ENCODE data around the gene WBP1. TPM values are rescaled to one million over a fixed set of nuclear protein-coding genes. Genes with fewer than 3 reads are reported as not detected.
A peak's percentile ranks its signal among the peaks of the same experiment; 100 is the strongest.
"Not testable (repeated sequence)": the region's sequence is repeated elsewhere in the genome, so short reads cannot be mapped to it uniquely, and the experiment has no call there.

Gene WBP1
- total and polyA plus RNA-seq, 3 experiments from 2014 or later = 31.2 to 37.0 (median 31.6) TPM

GRCh38 chr2:74417763-74418162 lies 40.5 kb upstream of the WBP1 start:
- Mint-ChIP-seq H3K36me3 (peaks cover 0 to 7% (median 2%) of the 10 kb centered on the region in 3 donors), H3K4me1 (peaks cover 9 to 36% (median 16%) of the 10 kb centered on the region in 3 donors), H3K27me3 (peaks cover 7 to 16% of the 10 kb centered on the region in 2 donors), H3K27ac (no peak overlapping the region), H3K9me3 (no peaks in the 10 kb centered on the region), H3K4me3 (no peak overlapping the region)
- no peak overlapping the region for H3K4me3 ChIP-seq (ENCODE audit: low read length)
- ChIA-PET CTCF (interaction anchor here (1.1 kb wide), 1 partner anchor 63 kb away, joined by 3 read pairs; no protein-coding TSS in a partner anchor), POLR2A (no interaction called here)
- no peak for DNase-seq
- peaks cover 23% of the 10 kb centered on the region for H3K4me1 ChIP-seq (ENCODE audit: insufficient read depth, low read length)
- no peaks in the 10 kb centered on the region for H3K36me3 ChIP-seq (ENCODE audit: insufficient read depth, low read length)
- H3K27me3 ChIP-seq (ENCODE audit: insufficient read depth, low read length, poor library complexity, severe bottlenecking) = peaks cover 6% of the 10 kb centered on the region
- H3K9me3 ChIP-seq (ENCODE audit: low read length) = no peaks in the 10 kb centered on the region
- H3K27ac ChIP-seq (ENCODE audit: low read depth, low read length) = no peak overlapping the region

GRCh38 chr2:74418312-74418711 lies 39.9 kb upstream of the WBP1 start:
- CTCF ChIA-PET = interaction anchor here (1.1 to 1.5 kb wide), 3 partner anchors 17 to 62 kb away, joined by 3 read pairs; no protein-coding TSS in a partner anchor
- POLR2A ChIA-PET = interaction anchor here (1.0 kb wide), 1 partner anchor 40 kb away, joined by 3 read pairs; the partner anchor contains the start of gene WBP1
- peaks cover 23% of the 10 kb centered on the region for H3K4me1 ChIP-seq (ENCODE audit: insufficient read depth, low read length)

DNA sequence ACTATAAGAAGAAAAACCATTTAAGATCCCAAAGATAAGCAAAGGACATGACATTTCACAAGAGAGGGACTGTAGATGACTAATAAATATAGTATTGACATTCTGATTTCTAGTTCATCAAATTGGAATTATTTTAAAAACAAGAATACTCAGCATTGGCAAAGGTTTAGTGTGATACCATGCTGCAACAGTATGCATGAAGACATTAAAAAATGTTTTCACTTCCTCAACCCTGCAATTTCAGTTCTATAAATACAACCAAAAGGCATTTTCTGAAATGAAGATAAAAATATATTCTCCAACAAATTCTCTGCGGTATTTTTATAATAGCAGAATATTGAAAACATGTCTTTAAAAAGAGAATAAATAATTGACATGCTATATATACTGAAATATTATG lies 38.9 kb upstream of the WBP1 start:
- peaks cover 6% of the 10 kb centered on the region for H3K27me3 ChIP-seq (ENCODE audit: insufficient read depth, low read length, poor library complexity, severe bottlenecking)
- Mint-ChIP-seq H3K27me3 (peaks cover 0 to 10% of the 10 kb centered on the region in 2 donors), H3K9me3 (no peaks in the 10 kb centered on the region), H3K4me1 (peaks cover 13 to 39% (median 19%) of the 10 kb centered on the region in 3 donors), H3K36me3 (peaks cover 0 to 9% (median 0%) of the 10 kb centered on the region in 3 donors), H3K4me3 (no peak overlapping the region), H3K27ac (peak overlapping the region in 2 of 8 donors; percentile 82 to 88)
- H3K9me3 ChIP-seq (ENCODE audit: low read length) = no peaks in the 10 kb centered on the region
- H3K27ac ChIP-seq (ENCODE audit: low read depth, low read length) = no peak overlapping the region
- no peak overlapping the region for H3K4me3 ChIP-seq (ENCODE audit: low read length)
- DNase-seq = no peak
- H3K4me1 ChIP-seq (ENCODE audit: insufficient read depth, low read length) = peaks cover 23% of the 10 kb centered on the region
- ChIA-PET CTCF (interaction anchor here (1.2 to 1.5 kb wide), 2 partner anchors 18 to 28 kb away, joined by 3 read pairs; no protein-coding TSS in a partner anchor), POLR2A (interaction anchor here (1.0 kb wide), 1 partner anchor 39 kb away, joined by 3 read pairs; the partner anchor contains the start of gene WBP1)
- no peaks in the 10 kb centered on the region for H3K36me3 ChIP-seq (ENCODE audit: insufficient read depth, low read length)

More at GRCh38 chr2:74418312-74418711, 39.9 kb upstream of the WBP1 start:
- H3K4me3 Mint-ChIP-seq = no peak overlapping the region
- Histone ChIP-seq H3K27me3 (ENCODE audit: insufficient read depth, low read length, poor library complexity, severe bottlenecking) (peaks cover 6% of the 10 kb centered on the region), H3K27ac (ENCODE audit: low read depth, low read length) (no peak overlapping the region), H3K9me3 (ENCODE audit: low read length) (no peaks in the 10 kb centered on the region), H3K4me3 (ENCODE audit: low read length) (no peak overlapping the region), H3K36me3 (ENCODE audit: insufficient read depth, low read length) (no peaks in the 10 kb centered on the region)
- H3K9me3 Mint-ChIP-seq = no peaks in the 10 kb centered on the region
- DNase-seq = no peak
- H3K27me3 Mint-ChIP-seq = peaks cover 4 to 13% of the 10 kb centered on the region in 2 donors
- H3K4me1 Mint-ChIP-seq = peaks cover 13 to 39% (median 18%) of the 10 kb centered on the region in 3 donors
- no peak overlapping the region for H3K27ac Mint-ChIP-seq
- H3K36me3 Mint-ChIP-seq = peaks cover 0 to 9% (median under 1%) of the 10 kb centered on the region in 3 donors

GRCh38 chr2:74420006-74420405 lies 38.2 kb upstream of the WBP1 start:
- H3K9me3 ChIP-seq (ENCODE audit: low read length) = no peaks in the 10 kb centered on the region
- Mint-ChIP-seq H3K9me3 (no peaks in the 10 kb centered on the region), H3K4me1 (peaks cover 13 to 39% (median 19%) of the 10 kb centered on the region in 3 donors), H3K27me3 (peaks cover 0 to 10% of the 10 kb centered on the region in 2 donors), H3K27ac (peak overlapping the region; percentile 61 to 88 (median 83)), H3K36me3 (peaks cover 0 to 14% (median 0%) of the 10 kb centered on the region in 3 donors), H3K4me3 (peak overlapping the region; percentile 20 to 72 (median 43))
- ChIA-PET CTCF (interaction anchor here (1.5 to 3.8 kb wide), 2 partner anchors 19 to 29 kb away, joined by 3 to 20 read pairs; no protein-coding TSS in a partner anchor), POLR2A (no interaction called here)
- no peak overlapping the region for H3K27ac ChIP-seq (ENCODE audit: low read depth, low read length)
- peaks cover 23% of the 10 kb centered on the region for H3K4me1 ChIP-seq (ENCODE audit: insufficient read depth, low read length)
- H3K27me3 ChIP-seq (ENCODE audit: insufficient read depth, low read length, poor library complexity, severe bottlenecking) = peaks cover 5% of the 10 kb centered on the region
- no peaks in the 10 kb centered on the region for H3K36me3 ChIP-seq (ENCODE audit: insufficient read depth, low read length)
- DNase-seq = peak in 1 of 5 donors; percentile 38
- H3K4me3 ChIP-seq (ENCODE audit: low read length) = no peak overlapping the region

DNA sequence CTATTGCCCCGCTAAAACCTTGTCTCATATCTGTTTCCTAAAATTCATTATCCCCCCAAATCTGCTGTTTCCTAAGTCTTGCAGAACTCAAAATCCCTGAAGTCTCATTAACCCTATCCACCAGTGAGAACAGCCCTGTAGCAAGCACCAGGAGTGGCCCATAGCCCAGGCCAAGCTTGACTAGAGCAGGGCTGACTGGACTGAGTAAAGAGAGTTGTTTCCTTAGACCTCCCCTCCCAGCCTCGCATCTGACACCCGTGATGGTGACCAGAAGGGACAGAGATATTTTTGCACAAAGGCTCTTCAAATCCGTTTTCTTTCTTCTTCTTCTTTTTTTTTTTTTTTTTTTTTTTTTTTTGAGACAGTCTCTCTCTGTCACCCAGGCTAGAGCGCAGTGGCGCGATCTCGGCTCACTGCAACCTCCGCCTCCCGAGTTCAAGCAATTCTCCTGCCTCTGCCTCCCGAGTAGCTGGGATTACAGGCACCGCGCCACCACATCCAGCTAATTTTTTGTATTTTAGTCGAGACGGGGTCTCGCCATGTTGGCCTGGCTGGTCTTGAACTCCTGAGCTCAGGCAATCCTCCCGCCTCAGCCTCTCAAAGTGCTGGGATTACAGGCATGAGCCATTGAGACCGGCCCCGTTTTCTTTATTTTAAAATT lies 37.7 kb upstream of the WBP1 start:
- peaks cover 17% of the 10 kb centered on the region for H3K4me1 ChIP-seq (ENCODE audit: insufficient read depth, low read length)
- H3K27me3 ChIP-seq (ENCODE audit: insufficient read depth, low read length, poor library complexity, severe bottlenecking); H3K36me3 ChIP-seq (ENCODE audit: insufficient read depth, low read length); DNase-seq; H3K9me3 Mint-ChIP-seq; H3K27me3 Mint-ChIP-seq; H3K9me3 ChIP-seq (ENCODE audit: low read length): not testable (repeated sequence)
- ChIA-PET CTCF (interaction anchor here (0.7 to 3.8 kb wide), 6 partner anchors 17 to 112 kb away, joined by 3 to 20 read pairs (median 4); partner anchors contain the start of gene INO80B), POLR2A (interaction anchor here (0.5 to 2.1 kb wide), 5 partner anchors 34 to 242 kb away, joined by 5 to 10 read pairs (median 6); partner anchors contain the start of genes INO80B, MOB1A, MRPL53 and WBP1)
- H3K4me1 Mint-ChIP-seq = peaks cover 13 to 33% (median 19%) of the 10 kb centered on the region in 3 donors
- H3K27ac ChIP-seq (ENCODE audit: low read depth, low read length) = peak overlapping the region; percentile 98
- peak overlapping the region; percentile 96 for H3K4me3 ChIP-seq (ENCODE audit: low read length)
- peak overlapping the region; percentile 61 to 100 (median 97) for H3K4me3 Mint-ChIP-seq
- peaks cover 0 to 20% (median 0%) of the 10 kb centered on the region in 3 donors for H3K36me3 Mint-ChIP-seq
- peak overlapping the region; percentile 97 to 100 (median 99) for H3K27ac Mint-ChIP-seq

DNA sequence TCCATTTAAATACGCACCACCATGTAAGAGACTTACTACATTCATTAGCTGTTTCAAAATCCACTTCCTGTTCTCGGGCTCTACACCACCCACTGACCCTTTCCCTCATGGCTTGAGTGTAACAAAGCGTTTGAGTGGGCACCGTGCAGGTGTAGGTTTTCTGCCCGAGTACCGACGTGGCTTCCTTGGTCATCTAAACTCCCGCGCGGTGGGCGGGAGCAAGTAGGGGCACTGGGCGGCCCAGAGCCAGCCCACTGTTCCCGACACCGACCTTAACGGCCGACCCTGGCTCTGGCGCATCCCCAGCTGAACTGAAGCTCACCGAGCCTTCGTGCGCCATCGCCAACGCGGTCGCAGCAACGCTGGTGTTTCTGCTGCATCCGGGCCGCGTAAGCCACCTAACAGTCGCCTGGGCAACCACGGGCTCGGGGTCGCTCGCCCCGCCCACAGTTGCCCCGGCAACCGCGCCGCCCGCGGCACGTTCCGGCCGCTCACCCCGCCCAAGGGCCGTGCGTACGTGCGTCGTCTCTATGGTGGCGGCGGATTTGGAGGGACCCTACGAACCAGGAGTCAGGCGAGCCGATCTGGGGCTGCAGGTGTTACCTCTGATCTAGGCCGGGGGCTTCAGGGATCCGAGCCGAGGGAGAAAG lies 36.9 kb upstream of the WBP1 start, which contains the start of the genes C2orf81 and WDR54:
C2orf81 (minus strand) TSS at position 399 of the 650 bp plus-strand sequence; CDS start at position 340, 59 bp downstream.
WDR54 (plus strand) TSS at position 510 of the 650 bp plus-strand sequence. CDS start 424 bp downstream, outside the sequence.
- Histone ChIP-seq H3K27ac (ENCODE audit: low read depth, low read length) (peak within 1 kb of the TSS; percentile 98), H3K36me3 (ENCODE audit: insufficient read depth, low read length) (no peaks in the 10 kb centered on the region), H3K4me1 (ENCODE audit: insufficient read depth, low read length) (peaks cover 16% of the 10 kb centered on the region), H3K9me3 (ENCODE audit: low read length) (no peaks in the 10 kb centered on the region), H3K27me3 (ENCODE audit: insufficient read depth, low read length, poor library complexity, severe bottlenecking) (no peaks in the 10 kb centered on the region), H3K4me3 (ENCODE audit: low read length) (peak within 1 kb of the TSS; percentile 96)
- peak; percentile 88 to 97 (median 96) for DNase-seq
- H3K27me3 Mint-ChIP-seq = peaks cover 0 to 7% of the 10 kb centered on the region in 2 donors
- CTCF ChIA-PET = interaction anchor here (0.7 to 3.8 kb wide), 7 partner anchors 17 to 111 kb away, joined by 3 to 20 read pairs (median 3); partner anchors contain the start of gene INO80B
- no peaks in the 10 kb centered on the region for H3K9me3 Mint-ChIP-seq
- H3K36me3 Mint-ChIP-seq = peaks cover 0 to 23% (median 2%) of the 10 kb centered on the region in 3 donors
- peaks cover 13 to 26% (median 19%) of the 10 kb centered on the region in 3 donors for H3K4me1 Mint-ChIP-seq
- POLR2A ChIA-PET = interaction anchor here (0.5 to 2.1 kb wide), 6 partner anchors 33 to 243 kb away, joined by 5 to 10 read pairs (median 6); partner anchors contain the start of genes INO80B, MOB1A, MRPL53 and WBP1
- peak within 1 kb of the TSS; percentile 97 to 100 (median 100) for H3K27ac Mint-ChIP-seq
- peak within 1 kb of the TSS; percentile 97 to 100 (median 98) for H3K4me3 Mint-ChIP-seq

GRCh38 chr2:74423231-74424095 lies 34.8 kb upstream of the WBP1 start:
- Mint-ChIP-seq H3K9me3 (no peaks in the 10 kb centered on the region), H3K4me1 (peaks cover 13 to 26% (median 19%) of the 10 kb centered on the region in 3 donors), H3K4me3 (peak overlapping the region; percentile 97 to 100 (median 98)), H3K36me3 (peaks cover 0 to 28% (median 2%) of the 10 kb centered on the region in 3 donors), H3K27me3 (peaks cover 0 to 7% of the 10 kb centered on the region in 2 donors), H3K27ac (peak overlapping the region; percentile 38 to 100 (median 86))
- H3K4me1 ChIP-seq (ENCODE audit: insufficient read depth, low read length) = peaks cover 16% of the 10 kb centered on the region
- DNase-seq = no peak
- H3K27me3 ChIP-seq (ENCODE audit: insufficient read depth, low read length, poor library complexity, severe bottlenecking) = no peaks in the 10 kb centered on the region
- H3K9me3 ChIP-seq (ENCODE audit: low read length) = no peaks in the 10 kb centered on the region
- CTCF ChIA-PET = interaction anchor here (3.8 kb wide), 1 partner anchor 33 kb away, joined by 20 read pairs; no protein-coding TSS in a partner anchor
- POLR2A ChIA-PET = no interaction called here
- H3K36me3 ChIP-seq (ENCODE audit: insufficient read depth, low read length) = no peaks in the 10 kb centered on the region
- H3K4me3 ChIP-seq (ENCODE audit: low read length) = no peak overlapping the region
- H3K27ac ChIP-seq (ENCODE audit: low read depth, low read length) = no peak overlapping the region
